Measurements from ENCODE around the gene TGFA. TPM values are rescaled to one million over a fixed set of nuclear protein-coding genes. Genes with fewer than 3 reads are reported as not detected.

TGFA gene
- polyA plus RNA-seq, 2 of the 4 experiments (the other 2 are of a cell fraction): 3.5 to 5.3 TPM

- FAIRE-seq: no peak
- DNase-seq (ENCODE audit: low read depth in 1 of 2, low spot score in 1 of 2): no peak
- no peak overlapping the region for H3K4me2 ChIP-seq
- ATAC-seq: peak; percentile 43; a peak in 4 of 6 replicates
- H3K4me3 ChIP-seq: no peak overlapping the region
- H3K4me1 ChIP-seq: no peaks in the 10 kb centered on the region
- TF ChIP-seq EHMT2 (IDR thresholded peaks at IDR 0.05; ENCODE audit: low read depth): no peak
- no peak for TF ChIP-seq HOXB13 (CRISPR knock-in tag; IDR thresholded peaks at IDR 0.05; ENCODE audit: low read depth)
- no peak overlapping the region for H3K27ac ChIP-seq
- POLR2A ChIA-PET: no interaction called here
- 48% methylated on average over 6 of the region's 6 CpGs for WGBS (ENCODE audit: missing lambda C conversion rate)
- no peaks in the 10 kb centered on the region for H3K9me3 ChIP-seq
- CTCF ChIA-PET: interaction anchor here (0.9 to 1.5 kb wide), 3 partner anchors 9 to 357 kb away, joined by 3 read pairs; partner anchors contain the start of gene ADD2
Observed at GRCh38 chr2:70411483-70412125, 142.0 kb downstream of the TGFA start.

- ATAC-seq (no peak), DNase-seq (ENCODE audit: low read depth in 1 of 2, low spot score in 1 of 2) (no peak), FAIRE-seq (no peak)
- Histone ChIP-seq H3K9me3 (0 out of 3 replicates have a peak, but pooled peaks cover 4% of the 10 kb centered on the region), H3K4me1 (0 out of 3 replicates have a peak, but pooled peaks cover 7% of the 10 kb centered on the region), H3K4me2 (no peak overlapping the region; the same call in 2 of the 3 replicates), H3K4me3 (no peak overlapping the region), H3K27ac (peak overlapping the region in 1 of 2 experiments; percentile 43; a peak in 3 of 6 replicates)
- POLR2A ChIA-PET: no interaction called here
- TF ChIP-seq ZNF302 (CRISPR knock-in tag; IDR thresholded peaks at IDR 0.05): no peak
- no peak for TF ChIP-seq FOSB (CRISPR knock-in tag; IDR thresholded peaks at IDR 0.05)
- TF ChIP-seq NR3C1 (IDR thresholded peaks at IDR 0.05): no peak
- no peak for TF ChIP-seq RCOR1 (IDR thresholded peaks at IDR 0.05; ENCODE audit: low read depth, low read length)
- no peak for TF ChIP-seq RFX5 (IDR thresholded peaks at IDR 0.05)
- TF ChIP-seq TFCP2L1 (CRISPR knock-in tag; IDR thresholded peaks at IDR 0.05): no peak
- TF ChIP-seq CHD2 (IDR thresholded peaks at IDR 0.05; ENCODE audit: low read length, partially characterized antibody): no peak
- TF ChIP-seq ZFP36 (IDR thresholded peaks at IDR 0.05; ENCODE audit: borderline replicate concordance, partially characterized antibody): no peak
- WGBS (ENCODE audit: missing lambda C conversion rate): 74% methylated on average over 8 of the region's 8 CpGs
- CTCF ChIA-PET: interaction anchor here (0.7 to 2.6 kb wide), 6 partner anchors 8 to 214 kb away, joined by 3 to 5 read pairs (median 3); no protein-coding TSS in a partner anchor
Observed at GRCh38 chr2:70403267-70404053, 150.2 kb downstream of the TGFA start.

- ChIA-PET POLR2A (no interaction called here), CTCF (no interaction called here)
- WGBS (ENCODE audit: missing lambda C conversion rate): 52% methylated on average over 3 of the region's 3 CpGs
Observed at GRCh38 chr2:70400539-70400938, 153.1 kb downstream of the TGFA start.

GRCh38 chr2:70399046-70399445 lies 154.6 kb downstream of the TGFA start:
- CTCF ChIA-PET: interaction anchor here (0.6 to 1.4 kb wide), 2 partner anchors 28 to 218 kb away, joined by 3 to 7 read pairs; no protein-coding TSS in a partner anchor
- ATAC-seq (no peak; a peak in 1 of 6 replicates), FAIRE-seq (no peak), DNase-seq (ENCODE audit: low read depth in 1 of 2, low spot score in 1 of 2) (no peak)
- Histone ChIP-seq H3K4me1 (0 out of 3 replicates have a peak, but pooled peaks cover 7% of the 10 kb centered on the region), H3K27ac (no peak overlapping the region), H3K9me3 (peaks cover 5% of the 10 kb centered on the region; the same call in 1 of the 3 replicates), H3K4me3 (no peak overlapping the region), H3K4me2 (no peak overlapping the region)
- TF ChIP-seq ATOH8 (CRISPR knock-in tag; IDR thresholded peaks at IDR 0.05; ENCODE audit: low read depth) (no peak), HOXA7 (CRISPR knock-in tag; IDR thresholded peaks at IDR 0.05) (no peak), FOXS1 (CRISPR knock-in tag; IDR thresholded peaks at IDR 0.05) (no peak), RCOR1 (IDR thresholded peaks at IDR 0.05; ENCODE audit: low read depth, low read length) (no peak), RFX5 (IDR thresholded peaks at IDR 0.05) (no peak), E2F6 (IDR thresholded peaks at IDR 0.05; ENCODE audit: borderline replicate concordance, low read depth) (no peak), CEBPB (IDR thresholded peaks at IDR 0.05) (no peak), RARB (CRISPR knock-in tag; IDR thresholded peaks at IDR 0.05) (no peak), ZSCAN20 (CRISPR knock-in tag; IDR thresholded peaks at IDR 0.05) (no peak), CBX2 (IDR thresholded peaks at IDR 0.05; ENCODE audit: borderline replicate concordance, low read depth) (no peak), EHF (CRISPR knock-in tag; IDR thresholded peaks at IDR 0.05) (no peak), POLR2AphosphoS2 (conservative IDR thresholded peaks at IDR 0.05; ENCODE audit: low read length) (no peak), ELK1 (IDR thresholded peaks at IDR 0.05; ENCODE audit: low read depth, low read length) (no peak), RAD21 (conservative IDR thresholded peaks at IDR 0.05 in 1 of 2, IDR thresholded peaks at IDR 0.05 in 1 of 2) (no peak), POLR2A (IDR thresholded peaks at IDR 0.05; ENCODE audit: low read length) (no peak), EP300 (IDR thresholded peaks at IDR 0.05) (no peak), MAZ (IDR thresholded peaks at IDR 0.05; ENCODE audit: borderline replicate concordance, low read depth, low read length) (no peak)
- 27% methylated on average over 1 of the region's 1 CpG for WGBS (ENCODE audit: missing lambda C conversion rate)
- POLR2A ChIA-PET: no interaction called here

More at GRCh38 chr2:70400539-70400938, 153.1 kb downstream of the TGFA start:
- Histone ChIP-seq H3K4me3 (no peak overlapping the region), H3K4me2 (no peak overlapping the region), H3K9me3 (0 out of 3 replicates have a peak, but pooled peaks cover 4% of the 10 kb centered on the region), H3K27ac (no peak overlapping the region), H3K4me1 (0 out of 3 replicates have a peak, but pooled peaks cover 7% of the 10 kb centered on the region)
- FAIRE-seq (no peak), ATAC-seq (no peak), DNase-seq (ENCODE audit: low read depth in 1 of 2, low spot score in 1 of 2) (no peak)
- TF ChIP-seq EP300 (IDR thresholded peaks at IDR 0.05) (no peak), ZC3H11A (IDR thresholded peaks at IDR 0.05) (no peak), KDM1A (IDR thresholded peaks at IDR 0.05; ENCODE audit: low read depth) (no peak)
